GM13976 (cell line): ENCODE measurements around the gene TRIB2.
"Not testable (repeated sequence)": the region's sequence is repeated elsewhere in the genome, so short reads cannot be mapped to it uniquely, and the experiment has no call there.

ENCODE experiments used
- DNase-seq: peaks from one replicate; pipeline ENCODE4 v3.0.0; 2012; ENCODE audit warnings: low spot score
- CTCF ChIP-seq: IDR thresholded peaks from 2 replicates; pipeline ENCODE4 v1.5.1; 2012; ENCODE audit warnings: borderline replicate concordance, mild to moderate bottlenecking; ENCODE audit not compliant: insufficient read depth; ENCODE audit errors: extremely low read depth, missing control alignments, control extremely low read depth
- in situ Hi-C: fragments of 300-500 bp; cut with MboI; formaldehyde crosslinking; loops from one replicate; pipeline ENCODE4 v1.12.0; 2022; ENCODE audit warnings: low sequenced_read_pairs, mixed read lengths, inconsistent platforms; ENCODE audit not compliant: unreplicated experiment

TRIB2 gene

GRCh38 chr2:12676771-12677170, 40.0 kb upstream of the TRIB2 start:
- DNase-seq: no peak
- TF ChIP-seq CTCF: no peak
- in situ Hi-C loops: no loop called here

GRCh38 chr2:12678186-12678585, 38.5 kb upstream of the TRIB2 start:
- in situ Hi-C loops: no loop called here
- TF ChIP-seq CTCF: no peak
- DNase-seq: no peak

GRCh38 chr2:12679550-12680072, 37.1 kb upstream of the TRIB2 start:
- no peak for DNase-seq
- TF ChIP-seq CTCF: no peak
- in situ Hi-C loops: no loop called here

DNA sequence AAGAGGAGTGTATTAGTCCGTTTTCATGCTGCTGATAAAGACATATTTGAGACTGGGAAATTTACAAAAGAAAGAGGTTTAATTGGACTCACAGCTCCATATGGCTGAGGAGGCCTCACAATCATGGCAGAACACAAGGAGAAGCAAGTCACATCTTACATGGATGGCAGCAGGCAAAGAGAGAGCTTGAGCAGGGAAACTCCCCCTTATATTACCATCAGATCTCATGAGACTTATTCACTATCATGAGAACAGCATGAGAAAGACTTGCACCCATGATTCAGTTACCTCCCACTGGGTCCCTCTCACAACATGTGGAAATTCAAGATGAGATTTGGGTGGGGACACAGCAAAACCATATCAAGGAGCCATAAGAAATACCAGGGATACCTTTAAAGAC, 36.6 kb upstream of the TRIB2 start:
- DNase-seq, in situ Hi-C loops: not testable (repeated sequence)

- DNase-seq: no peak
- in situ Hi-C loops: no loop called here
These were observed 34.7 kb upstream of the TRIB2 start for GRCh38 chr2:12682017-12682416.

GRCh38 chr2:12683457-12684100, 33.2 kb upstream of the TRIB2 start:
- in situ Hi-C loops: no loop called here
- TF ChIP-seq CTCF: no peak

More at GRCh38 chr2:12682017-12682416, 34.7 kb upstream of the TRIB2 start:
- TF ChIP-seq CTCF: no peak

DNA sequence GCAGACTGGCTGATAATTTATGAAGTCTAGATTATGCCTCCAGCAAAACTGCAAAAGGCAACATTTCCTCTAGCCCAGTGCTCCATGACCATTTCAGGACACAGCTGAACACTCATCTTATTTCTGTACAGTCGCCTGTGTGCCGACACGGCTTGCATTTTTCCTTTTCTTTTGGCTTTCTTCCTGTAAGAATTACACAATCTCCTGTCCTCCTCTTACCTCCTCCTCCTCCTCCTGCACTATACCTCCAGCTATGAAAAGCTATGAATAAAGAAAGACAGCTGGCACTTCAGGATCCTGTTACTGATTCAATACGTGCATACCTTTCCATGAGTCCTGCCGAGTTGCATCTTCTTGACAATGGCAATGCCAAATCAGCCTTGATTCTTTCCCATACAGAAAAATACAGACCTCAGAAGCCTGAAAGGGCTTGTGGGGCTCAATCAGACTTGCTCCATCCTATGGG, 32.2 kb upstream of the TRIB2 start:
- no peak for DNase-seq
- in situ Hi-C loops: no loop called here
- no peak for TF ChIP-seq CTCF

More at GRCh38 chr2:12683457-12684100, 33.2 kb upstream of the TRIB2 start:
- no peak for DNase-seq
